Loucy (cell line): Measurements from ENCODE around the gene NRG3.

Experiments used
- H2AFZ ChIP-seq: fragments of 200-600 bp; sonication (generic); 2 replicates; pipeline ENCODE4 v1.6.0; 2016; ENCODE audit warnings: antibody characterized with exemption, mild to moderate bottlenecking, low read length, moderate library complexity
- H3F3A ChIP-seq: fragments of 200-600 bp; 2 replicates; pipeline ENCODE4 v1.6.0; 2016; ENCODE audit warnings: antibody characterized with exemption, low read depth, mild to moderate bottlenecking
- H3K27me3 ChIP-seq: fragments of 200-600 bp; sonication (generic); 2 replicates; pipeline ENCODE4 v1.6.1; 2014; ENCODE audit warnings: low read length, mild to moderate bottlenecking; ENCODE audit not compliant: insufficient read depth, poor library complexity, severe bottlenecking
- H3K36me3 ChIP-seq: fragments of 200-600 bp; sonication (generic); 2 replicates; pipeline ENCODE4 v1.6.1; 2016; ENCODE audit warnings: low read length; ENCODE audit not compliant: insufficient read depth
- H3K4me1 ChIP-seq: fragments of 200-600 bp; sonication (generic); 2 replicates; pipeline ENCODE4 v1.5.1; 2014; ENCODE audit warnings: low read length, mild to moderate bottlenecking; ENCODE audit not compliant: insufficient read depth, poor library complexity, severe bottlenecking
- H3K4me2 ChIP-seq: fragments of 200-600 bp; sonication (generic); 2 replicates; pipeline ENCODE4 v1.6.0; 2014; ENCODE audit warnings: antibody characterized with exemption, low read length, low read depth, mild to moderate bottlenecking; ENCODE audit not compliant: poor library complexity, severe bottlenecking
- H3K4me3 ChIP-seq: fragments of 200-600 bp; sonication (generic); 2 replicates; pipeline ENCODE4 v1.5.1; 2014; ENCODE audit warnings: low read length, mild to moderate bottlenecking, mixed read lengths; ENCODE audit not compliant: poor library complexity, severe bottlenecking
- H3K79me2 ChIP-seq: fragments of 200-600 bp; sonication (generic); 2 replicates; pipeline ENCODE4 v1.6.1; 2014; ENCODE audit warnings: low read length; ENCODE audit not compliant: insufficient read depth
- H3K9ac ChIP-seq: fragments of 200-600 bp; sonication (generic); 2 replicates; pipeline ENCODE4 v1.6.0; 2014; ENCODE audit warnings: mild to moderate bottlenecking, low read depth, low read length, moderate library complexity; ENCODE audit not compliant: poor library complexity, severe bottlenecking
- H3K9me2 ChIP-seq: fragments of 200-600 bp; sonication (generic); replicated peaks from 2 replicates; pipeline ENCODE4 v1.6.1; 2016; ENCODE audit warnings: low read depth, low read length, mixed read lengths
- H3K9me3 ChIP-seq: fragments of 200-600 bp; sonication (generic); 2 replicates; pipeline ENCODE4 v1.6.1; 2014; ENCODE audit warnings: mild to moderate bottlenecking, antibody characterized with exemption, low read length, low read depth; ENCODE audit not compliant: insufficient read depth
- H4K20me1 ChIP-seq: fragments of 200-600 bp; sonication (generic); 2 replicates; pipeline ENCODE4 v1.6.0; 2014; ENCODE audit warnings: antibody characterized with exemption, low read length, mild to moderate bottlenecking; ENCODE audit not compliant: insufficient read depth, poor library complexity, severe bottlenecking
- CTCF ChIP-seq: fragments of 200-600 bp; sonication (generic); conservative IDR thresholded peaks from 2 replicates; pipeline ENCODE4 v1.5.1; 2014; ENCODE audit warnings: mild to moderate bottlenecking, antibody characterized with exemption, low read length
- EZH2phosphoT487 ChIP-seq: fragments of 200-600 bp; IDR thresholded peaks from 2 replicates; pipeline ENCODE4 v1.6.1; 2018; ENCODE audit warnings: antibody characterized with exemption, mild to moderate bottlenecking, moderate library complexity, borderline replicate concordance

Gene NRG3

GRCh38 chr10:81884856-81885255 lies 9.9 kb downstream of the NRG3 start:
- Histone ChIP-seq H3K36me3 (no peaks in the 10 kb centered on the region), H3K79me2 (no peaks in the 10 kb centered on the region), H2AFZ (no peak overlapping the region), H3K9ac (no peak overlapping the region), H3K27me3 (no peaks in the 10 kb centered on the region), H3F3A (no peaks in the 10 kb centered on the region), H3K9me3 (no peaks in the 10 kb centered on the region), H4K20me1 (no peaks in the 10 kb centered on the region), H3K4me1 (no peaks in the 10 kb centered on the region), H3K4me3 (no peak overlapping the region), H3K4me2 (no peak overlapping the region), H3K9me2 (no peaks in the 10 kb centered on the region)
- TF ChIP-seq CTCF (no peak), EZH2phosphoT487 (no peak)

- no peaks in the 10 kb centered on the region for H4K20me1 ChIP-seq
- no peak overlapping the region for H2AFZ ChIP-seq
- H3K4me2 ChIP-seq, result no peak overlapping the region
These were observed 10.5 kb downstream of the NRG3 start for GRCh38 chr10:81885491-81885890.

GRCh38 chr10:81886939-81887338 lies 11.9 kb downstream of the NRG3 start:
- H3K9me2 ChIP-seq, result no peaks in the 10 kb centered on the region

More at GRCh38 chr10:81885491-81885890, 10.5 kb downstream of the NRG3 start:
- Histone ChIP-seq H3K9me3 (no peaks in the 10 kb centered on the region), H3K9ac (no peak overlapping the region), H3K9me2 (no peaks in the 10 kb centered on the region), H3K4me1 (no peaks in the 10 kb centered on the region), H3K4me3 (no peak overlapping the region), H3K79me2 (no peaks in the 10 kb centered on the region), H3F3A (no peaks in the 10 kb centered on the region), H3K36me3 (no peaks in the 10 kb centered on the region), H3K27me3 (no peaks in the 10 kb centered on the region)
- TF ChIP-seq EZH2phosphoT487, result no peak
- TF ChIP-seq CTCF, result no peak

More at GRCh38 chr10:81886939-81887338, 11.9 kb downstream of the NRG3 start:
- no peaks in the 10 kb centered on the region for H3K36me3 ChIP-seq
- no peaks in the 10 kb centered on the region for H3K9me3 ChIP-seq
- H2AFZ ChIP-seq, result no peak overlapping the region
- H3K9ac ChIP-seq, result no peak overlapping the region
- no peak overlapping the region for H3K4me2 ChIP-seq
- H3K79me2 ChIP-seq, result no peaks in the 10 kb centered on the region
- H3K27me3 ChIP-seq, result no peaks in the 10 kb centered on the region
- H3K4me3 ChIP-seq, result no peak overlapping the region
- H3K4me1 ChIP-seq, result no peaks in the 10 kb centered on the region
- TF ChIP-seq CTCF, result no peak
- TF ChIP-seq EZH2phosphoT487, result no peak
- no peaks in the 10 kb centered on the region for H4K20me1 ChIP-seq
- no peaks in the 10 kb centered on the region for H3F3A ChIP-seq
